Left ventricle myocardium inferior (tissue), 1 donor: Measurements from ENCODE around the gene TMEM132E. TPM values are rescaled to one million over a fixed set of nuclear protein-coding genes. Genes with fewer than 3 reads are reported as not detected.

Experiments used
- DNase-seq: peaks from one replicate; pipeline ENCODE4 v3.0.0-alpha.2; 2020
- H3K27ac ChIP-seq: fragments of 200-600 bp; replicated peaks from 2 replicates; pipeline ENCODE4 v1.8.0; 2021
- H3K27me3 ChIP-seq: fragments of 200-600 bp; 2 replicates; pipeline ENCODE4 v1.8.0; 2021; ENCODE audit warnings: low read depth
- H3K36me3 ChIP-seq: fragments of 200-600 bp; 2 replicates; pipeline ENCODE4 v1.8.0; 2021
- H3K4me1 ChIP-seq: fragments of 200-600 bp; 2 replicates; pipeline ENCODE4 v1.8.0; 2021
- H3K4me3 ChIP-seq: fragments of 200-600 bp; 2 replicates; pipeline ENCODE4 v1.8.0; 2021; ENCODE audit warnings: mild to moderate bottlenecking, moderate library complexity
- H3K9me3 ChIP-seq: fragments of 200-600 bp; replicated peaks from 2 replicates; pipeline ENCODE4 v1.8.0; 2021
- CTCF ChIP-seq: fragments of 200-600 bp; IDR thresholded peaks from 2 replicates; pipeline ENCODE4 v1.8.0; 2021; ENCODE audit warnings: antibody characterized with exemption, mild to moderate bottlenecking, borderline replicate concordance
- intact Hi-C: fragments of 100-400 bp; cut with micrococcal nuclease; formaldehyde crosslinking; loops from one replicate; pipeline ENCODE4 v1.11.0; 2022
- total RNA-seq: library from RNA; stranded (reverse); fragmentation: NEBNext Ultra II Directional; extraction: Animal tissue kit (Norgen Biotek cat#: 25700); gene quantifications from one replicate; pipeline ENCODE4 v1.2.1, GENCODE V29; 2021
- donor health status: DM: no; HTN: yes; CAD: no; lungs with severe emphysema.

TMEM132E gene
- total RNA-seq, 1 donor from 2014 or later, result 0.05 TPM

- TF ChIP-seq CTCF, result no peak
- intact Hi-C loops, result no loop called here
- no peak overlapping the region for H3K4me3 ChIP-seq
- peaks cover 100% of the 10 kb centered on the region for H3K27me3 ChIP-seq
- no peak for DNase-seq
- no peaks in the 10 kb centered on the region for H3K36me3 ChIP-seq
- H3K4me1 ChIP-seq, result no peaks in the 10 kb centered on the region
- H3K27ac ChIP-seq, result no peak overlapping the region
- H3K9me3 ChIP-seq, result no peaks in the 10 kb centered on the region
These were observed 12.5 kb upstream of the TMEM132E start for GRCh38 chr17:34566873-34567272.

- no peaks in the 10 kb centered on the region for H3K36me3 ChIP-seq
- H3K4me1 ChIP-seq, result no peaks in the 10 kb centered on the region
- peaks cover 100% of the 10 kb centered on the region for H3K27me3 ChIP-seq
- H3K27ac ChIP-seq, result no peak overlapping the region
- no peak for DNase-seq
- H3K9me3 ChIP-seq, result no peaks in the 10 kb centered on the region
- H3K4me3 ChIP-seq, result no peak overlapping the region
- no peak for TF ChIP-seq CTCF
- intact Hi-C loops, result no loop called here
These were observed 11.5 kb upstream of the TMEM132E start for GRCh38 chr17:34567691-34568465.

DNA sequence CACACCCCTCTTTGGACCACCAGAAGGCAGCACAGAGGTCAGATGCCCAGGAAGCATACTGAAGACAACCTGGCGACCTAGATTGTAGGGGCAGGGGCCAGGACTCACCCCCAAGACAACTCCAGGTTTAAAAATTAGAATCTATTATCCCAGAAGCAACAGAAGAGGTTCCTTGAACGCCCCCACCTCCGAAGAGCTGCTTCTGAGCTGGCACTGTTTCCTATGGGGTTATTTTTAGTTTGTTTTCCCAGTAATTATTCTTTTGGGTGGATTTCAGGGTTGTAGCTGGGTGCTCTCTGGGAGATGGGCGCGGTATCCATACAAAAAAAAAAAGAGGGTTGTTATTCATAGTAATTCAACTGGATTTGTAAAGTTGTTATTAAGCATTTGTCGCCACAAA lies 10.4 kb upstream of the TMEM132E start:
- peaks cover 100% of the 10 kb centered on the region for H3K27me3 ChIP-seq
- H3K9me3 ChIP-seq, result no peaks in the 10 kb centered on the region
- no peaks in the 10 kb centered on the region for H3K36me3 ChIP-seq
- no peak overlapping the region for H3K27ac ChIP-seq
- intact Hi-C loops, result no loop called here
- no peak for DNase-seq
- H3K4me1 ChIP-seq, result no peaks in the 10 kb centered on the region
- no peak for TF ChIP-seq CTCF
- no peak overlapping the region for H3K4me3 ChIP-seq

DNA sequence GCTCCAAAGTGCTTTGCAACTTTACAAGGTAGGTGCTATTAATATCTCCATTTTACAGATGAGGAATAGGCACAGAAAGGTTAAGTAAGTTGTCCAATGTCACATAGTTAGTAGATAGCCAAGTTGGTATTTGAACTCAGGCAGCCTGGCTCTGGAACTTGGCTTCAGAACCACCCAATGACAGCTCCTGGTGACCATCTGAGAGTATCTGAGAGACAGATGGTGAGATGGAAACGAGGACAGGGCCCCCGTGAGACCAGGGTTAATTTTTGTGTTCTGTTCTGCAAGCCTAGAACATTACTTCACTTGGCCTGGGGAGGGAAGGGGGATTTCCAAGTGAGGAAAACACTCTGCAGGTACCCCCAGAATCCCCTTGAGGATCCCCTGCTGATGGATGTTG lies 9.8 kb upstream of the TMEM132E start:
- H3K36me3 ChIP-seq, result no peaks in the 10 kb centered on the region
- H3K27me3 ChIP-seq, result peaks cover 100% of the 10 kb centered on the region
- no peaks in the 10 kb centered on the region for H3K4me1 ChIP-seq
- intact Hi-C loops, result no loop called here
- H3K4me3 ChIP-seq, result no peak overlapping the region
- TF ChIP-seq CTCF, result no peak
- H3K27ac ChIP-seq, result no peak overlapping the region
- H3K9me3 ChIP-seq, result no peaks in the 10 kb centered on the region
- no peak for DNase-seq

- Histone ChIP-seq H3K4me3 (no peak overlapping the region), H3K27ac (no peak overlapping the region), H3K9me3 (peaks cover 6% of the 10 kb centered on the region), H3K36me3 (no peaks in the 10 kb centered on the region), H3K27me3 (peaks cover 100% of the 10 kb centered on the region), H3K4me1 (no peaks in the 10 kb centered on the region)
- intact Hi-C loops, result no loop called here
- TF ChIP-seq CTCF, result no peak
- no peak for DNase-seq
These were observed 8.9 kb upstream of the TMEM132E start for GRCh38 chr17:34570506-34570905.
